Subcutaneous adipose tissue (tissue), 4 donors: ENCODE results near the gene CDC26. TPM values are rescaled to one million over a fixed set of nuclear protein-coding genes. Genes with fewer than 3 reads are reported as not detected.

Experiments
- total RNA-seq, 4 donors: library from RNA; depleted of rRNA; stranded (reverse); fragments of >200 nt; gene quantifications; one replicate each; pipeline ENCODE4 v1.1.0, GENCODE V29; 2016
- TF ChIP-seq, protein P1 (sequence below): fragments of 450-650 bp; IDR thresholded peaks from one replicate; pipeline ENCODE4 v1.5.1; 2016; ENCODE audit warnings: low read depth, mild to moderate bottlenecking, control low read depth, antibody characterized with exemption, moderate library complexity

Gene CDC26
- 10 to 100 TPM; 18.3 to 68.2 (median 31.5) TPM for total RNA-seq

DNA sequence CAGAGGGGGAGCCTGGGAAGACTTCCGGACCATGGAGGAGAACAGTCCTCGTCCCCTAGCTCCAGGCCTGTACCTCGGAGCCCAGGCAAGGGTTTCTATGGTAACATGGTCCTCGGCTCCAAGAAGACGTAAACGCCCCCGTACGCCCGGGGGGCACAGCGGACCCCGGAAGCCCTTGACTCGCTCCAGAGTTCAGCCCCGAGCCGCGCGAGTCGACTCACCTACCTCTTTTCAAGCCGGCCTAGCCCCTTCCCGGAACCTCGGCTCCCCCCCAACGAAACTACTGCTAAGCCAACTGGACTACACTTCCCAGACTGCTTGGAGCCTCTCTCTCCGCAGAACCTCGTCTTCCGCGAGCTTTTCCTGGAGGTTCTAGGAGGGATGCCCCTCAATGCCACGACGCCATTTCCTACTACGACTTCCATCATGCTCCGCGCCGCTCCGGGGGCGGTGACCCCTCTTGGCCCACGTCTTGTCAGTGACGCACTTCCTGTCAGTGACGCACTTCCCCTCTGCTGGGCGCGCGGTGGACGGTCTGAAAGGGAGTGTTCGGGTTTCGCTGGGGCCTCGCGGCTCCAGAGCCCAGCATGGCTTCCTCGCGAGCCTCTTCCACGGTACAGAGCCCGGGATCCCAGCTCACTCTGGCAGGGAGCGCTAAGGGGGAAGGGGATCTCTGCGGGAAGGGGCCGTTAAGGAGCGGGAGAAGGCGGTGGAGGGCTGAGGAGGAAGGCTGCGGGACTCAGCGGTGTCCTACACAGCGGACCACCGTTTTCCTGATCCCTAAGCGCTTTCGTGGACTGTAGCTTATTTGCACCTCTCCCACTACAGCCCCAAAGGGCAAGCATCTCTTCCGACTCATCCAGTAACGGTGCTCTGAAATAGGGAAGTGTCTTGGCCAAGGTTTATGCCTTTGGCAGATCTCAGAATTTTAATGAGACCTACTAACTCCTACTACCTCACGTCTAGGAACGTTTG lies at the start of gene CDC26, which contains the start of gene PRPF4:
CDC26 (minus strand) TSS at position 416 of the 975 bp plus-strand sequence. CDS start 3,065 bp downstream, outside the sequence.
PRPF4 (plus strand) TSS at position 502 of the 975 bp plus-strand sequence; CDS start at position 588, 86 bp downstream.
- TF ChIP-seq, protein P1, sequence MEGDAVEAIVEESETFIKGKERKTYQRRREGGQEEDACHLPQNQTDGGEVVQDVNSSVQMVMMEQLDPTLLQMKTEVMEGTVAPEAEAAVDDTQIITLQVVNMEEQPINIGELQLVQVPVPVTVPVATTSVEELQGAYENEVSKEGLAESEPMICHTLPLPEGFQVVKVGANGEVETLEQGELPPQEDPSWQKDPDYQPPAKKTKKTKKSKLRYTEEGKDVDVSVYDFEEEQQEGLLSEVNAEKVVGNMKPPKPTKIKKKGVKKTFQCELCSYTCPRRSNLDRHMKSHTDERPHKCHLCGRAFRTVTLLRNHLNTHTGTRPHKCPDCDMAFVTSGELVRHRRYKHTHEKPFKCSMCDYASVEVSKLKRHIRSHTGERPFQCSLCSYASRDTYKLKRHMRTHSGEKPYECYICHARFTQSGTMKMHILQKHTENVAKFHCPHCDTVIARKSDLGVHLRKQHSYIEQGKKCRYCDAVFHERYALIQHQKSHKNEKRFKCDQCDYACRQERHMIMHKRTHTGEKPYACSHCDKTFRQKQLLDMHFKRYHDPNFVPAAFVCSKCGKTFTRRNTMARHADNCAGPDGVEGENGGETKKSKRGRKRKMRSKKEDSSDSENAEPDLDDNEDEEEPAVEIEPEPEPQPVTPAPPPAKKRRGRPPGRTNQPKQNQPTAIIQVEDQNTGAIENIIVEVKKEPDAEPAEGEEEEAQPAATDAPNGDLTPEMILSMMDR, result no peak

DNA sequence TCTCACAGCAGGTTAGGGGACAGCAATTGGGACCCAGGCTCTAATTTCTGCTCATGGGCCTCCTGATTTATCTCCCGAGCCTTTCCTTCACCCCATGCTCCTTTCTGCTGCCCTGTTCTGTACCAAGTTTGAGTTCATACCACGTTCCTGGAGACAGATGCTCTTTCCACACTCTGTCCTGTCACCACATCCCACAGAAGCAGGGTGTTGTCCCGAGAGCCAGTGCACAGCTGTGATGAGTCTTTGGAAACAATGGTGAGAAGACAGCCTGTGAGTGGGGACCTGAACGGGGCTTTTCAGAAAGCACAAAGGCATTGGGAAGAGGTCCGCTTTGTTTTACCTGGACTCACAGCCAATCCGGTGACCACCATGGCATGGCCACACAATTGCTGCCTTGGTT lies 47.3 kb upstream of the CDC26 start:
- TF ChIP-seq, protein P1, result no peak

GRCh38 chr9:113320051-113320450 lies 44.7 kb upstream of the CDC26 start:
- TF ChIP-seq, protein P1, result no peak

DNA sequence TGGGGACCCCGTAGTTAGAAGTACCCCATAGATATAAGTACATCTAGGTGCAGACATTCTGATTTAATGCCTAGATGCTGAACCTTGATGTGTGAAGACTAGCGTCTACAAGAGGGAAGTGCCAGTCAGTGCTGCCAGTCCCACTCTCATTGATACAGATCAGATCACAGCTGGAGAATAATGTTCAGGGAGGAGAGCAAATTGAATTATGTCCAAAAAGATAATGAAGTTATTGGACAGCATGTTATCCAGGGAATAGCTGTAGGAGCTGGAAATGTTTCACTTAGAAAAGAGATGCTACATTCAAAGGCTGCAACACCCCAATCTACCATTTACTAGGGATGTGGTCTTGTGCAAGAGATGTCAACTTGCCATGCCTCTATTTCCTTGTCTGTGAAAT lies 43.7 kb upstream of the CDC26 start:
- TF ChIP-seq, protein P1, result no peak

DNA sequence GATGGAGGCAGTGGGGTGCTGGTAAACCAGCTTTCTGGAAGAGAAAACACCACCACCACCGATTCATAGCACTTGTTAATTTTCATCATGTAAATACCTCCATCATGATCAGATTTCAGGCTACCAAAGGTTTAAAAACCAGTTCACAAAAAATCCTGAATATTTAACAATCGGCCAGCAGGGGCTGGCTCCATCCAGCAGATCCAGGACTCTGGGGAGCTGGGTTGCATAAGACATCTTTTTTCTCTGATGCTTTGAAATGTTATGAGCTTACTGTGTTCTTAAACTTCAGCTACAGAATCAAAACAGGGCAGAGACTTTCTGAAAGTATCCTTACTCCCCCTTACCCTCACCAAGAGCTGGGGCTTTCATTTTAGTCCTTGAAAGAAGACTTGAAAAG lies 42.4 kb upstream of the CDC26 start:
- TF ChIP-seq, protein P1, result no peak

DNA sequence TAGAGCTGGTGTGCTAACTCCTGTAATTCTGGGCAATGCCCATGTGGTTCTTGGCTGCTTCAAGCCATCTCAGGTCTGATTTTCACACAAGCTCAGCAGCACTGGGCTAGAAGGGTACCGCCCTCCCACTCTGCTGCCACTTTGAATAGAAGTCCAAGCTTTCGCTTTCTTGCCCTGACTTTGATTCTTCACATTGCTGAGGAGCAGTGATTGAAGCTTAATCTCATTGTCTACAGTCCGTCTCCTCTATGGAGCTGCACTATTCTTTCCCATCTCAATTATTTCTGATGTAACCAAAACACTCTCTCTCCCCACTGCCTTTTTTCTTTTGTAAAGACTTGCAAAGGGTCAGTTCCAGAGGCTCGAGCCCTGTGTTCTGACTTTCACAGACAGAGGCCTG lies 40.7 kb upstream of the CDC26 start:
- TF ChIP-seq, protein P1, result no peak

DNA sequence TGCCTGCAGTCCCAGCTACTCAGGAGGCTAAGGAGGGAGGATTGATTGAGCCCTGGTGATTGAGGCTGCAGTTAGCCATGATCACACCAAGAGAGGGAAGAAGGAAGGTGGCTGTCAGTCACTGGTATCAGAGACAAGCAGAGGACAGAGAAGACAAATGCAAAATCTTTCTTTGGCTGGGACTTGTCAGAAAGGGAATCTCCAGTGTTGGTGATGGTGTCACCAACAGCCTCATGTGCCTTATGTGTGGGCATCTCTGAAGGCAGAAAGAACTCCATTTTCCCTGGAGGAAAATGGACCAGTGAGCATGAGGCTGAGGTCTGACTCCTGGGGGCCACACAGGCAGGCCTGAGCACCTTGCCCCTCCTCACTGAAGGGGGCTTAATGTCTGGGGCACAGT lies 39.9 kb upstream of the CDC26 start:
- TF ChIP-seq, protein P1, result no peak
